GM23338 (cell line): ENCODE results near the gene ATF6. TPM values are rescaled to one million over a fixed set of nuclear protein-coding genes. Genes with fewer than 3 reads are reported as not detected.

Experiments
- ATAC-seq: fragments of 200-7000 bp; cut with Tn5 transposase; 3 replicates; pipeline ENCODE4 v1.9.1; 2020
- DNase-seq: peaks from one replicate; pipeline ENCODE4 v3.0.0-alpha.2; 2015; ENCODE audit warnings: low spot score
- H2AFZ ChIP-seq: fragments of 200-600 bp; sonication (generic); 2 replicates; pipeline ENCODE4 v1.8.0; 2016; ENCODE audit warnings: antibody characterized with exemption, mild to moderate bottlenecking, moderate library complexity
- H3F3A ChIP-seq: fragments of 200-600 bp; sonication (generic); replicated peaks from 2 replicates; pipeline ENCODE4 v1.8.0; 2017; ENCODE audit warnings: antibody characterized with exemption, mixed run types, low read depth
- H3K27ac ChIP-seq: fragments of 200-600 bp; sonication (generic); 2 replicates; pipeline ENCODE4 v1.6.1; 2016; ENCODE audit warnings: low read depth
- H3K27me3 ChIP-seq: fragments of 200-600 bp; sonication (generic); 2 replicates; pipeline ENCODE4 v1.8.0; 2016; ENCODE audit warnings: mild to moderate bottlenecking, mixed run types, moderate library complexity; ENCODE audit not compliant: insufficient read depth
- H3K36me3 ChIP-seq: fragments of 200-600 bp; sonication (generic); 2 replicates; pipeline ENCODE4 v1.8.0; 2016; ENCODE audit warnings: mild to moderate bottlenecking; ENCODE audit not compliant: insufficient read depth
- H3K4me1 ChIP-seq: fragments of 200-600 bp; sonication (generic); 2 replicates; pipeline ENCODE4 v1.8.0; 2016; ENCODE audit warnings: mild to moderate bottlenecking, moderate library complexity; ENCODE audit not compliant: insufficient read depth
- H3K4me2 ChIP-seq: fragments of 200-600 bp; sonication (generic); 2 replicates; pipeline ENCODE4 v1.7.1; 2017; ENCODE audit warnings: mixed run types
- H3K4me3 ChIP-seq: fragments of 200-600 bp; sonication (generic); 2 replicates; pipeline ENCODE4 v1.6.1; 2016; ENCODE audit warnings: mixed run types
- H3K79me2 ChIP-seq: fragments of 200-600 bp; sonication (generic); replicated peaks from 2 replicates; pipeline ENCODE4 v1.8.0; 2017; ENCODE audit warnings: mild to moderate bottlenecking; ENCODE audit not compliant: insufficient read depth
- H3K9me2 ChIP-seq: fragments of 200-600 bp; sonication (generic); 2 replicates; pipeline ENCODE4 v1.8.0; 2017; ENCODE audit not compliant: insufficient read depth
- H4K20me1 ChIP-seq: fragments of 200-600 bp; sonication (generic); replicated peaks from 2 replicates; pipeline ENCODE4 v1.8.0; 2017; ENCODE audit warnings: mild to moderate bottlenecking; ENCODE audit not compliant: insufficient read depth
- H3K27ac Mint-ChIP-seq: 2 replicates; pipeline ENCODE4 v1.8.0; 2020; ENCODE audit warnings: inconsistent platforms, mild to moderate bottlenecking, moderate library complexity, mixed read lengths
- H3K27me3 Mint-ChIP-seq: 3 replicates; pipeline ENCODE4 v1.8.0; 2022; ENCODE audit warnings: low read depth, mild to moderate bottlenecking, moderate library complexity, mixed read lengths, inconsistent platforms; ENCODE audit not compliant: insufficient read depth, poor library complexity
- H3K36me3 Mint-ChIP-seq: 3 replicates; pipeline ENCODE4 v1.8.0; 2021; ENCODE audit warnings: low read depth, mild to moderate bottlenecking, inconsistent platforms, moderate library complexity, mixed read lengths
- H3K4me1 Mint-ChIP-seq: 3 replicates; pipeline ENCODE4 v1.8.0; 2020; ENCODE audit warnings: mild to moderate bottlenecking, inconsistent platforms, mixed read lengths
- H3K4me3 Mint-ChIP-seq: 3 replicates; pipeline ENCODE4 v1.8.0; 2021; ENCODE audit warnings: moderate library complexity, mild to moderate bottlenecking, inconsistent platforms, mixed read lengths
- H3K9me3 Mint-ChIP-seq: 3 replicates; pipeline ENCODE4 v1.8.0; 2020; ENCODE audit warnings: moderate library complexity, mild to moderate bottlenecking, inconsistent platforms, mixed read lengths
- CREB1 ChIP-seq: fragments of 250-450 bp; sonication (Bioruptor Pico); IDR thresholded peaks from 2 replicates; pipeline ENCODE4 v1.5.0; 2020; ENCODE audit warnings: low read depth, mild to moderate bottlenecking, moderate library complexity
- EZH2 ChIP-seq: fragments of 200-600 bp; sonication (generic); IDR thresholded peaks from one replicate; pipeline ENCODE4 v1.8.0; 2017; ENCODE audit warnings: antibody characterized with exemption, mild to moderate bottlenecking, low read depth; ENCODE audit not compliant: unreplicated experiment
- EZH2phosphoT487 ChIP-seq: fragments of 200-600 bp; sonication (generic); IDR thresholded peaks from one replicate; pipeline ENCODE4 v1.8.1; 2018; ENCODE audit warnings: antibody characterized with exemption; ENCODE audit not compliant: unreplicated experiment
- JUNB ChIP-seq: IDR thresholded peaks from one replicate; pipeline ENCODE4 v1.6.1; 2016; ENCODE audit warnings: antibody characterized with exemption; ENCODE audit not compliant: unreplicated experiment
- NANOG ChIP-seq: IDR thresholded peaks from 2 replicates; pipeline ENCODE4 v1.6.1; 2016; ENCODE audit warnings: antibody characterized with exemption, borderline replicate concordance
- POLR2AphosphoS5 ChIP-seq: IDR thresholded peaks from 2 replicates; pipeline ENCODE4 v1.6.1; 2016; ENCODE audit warnings: antibody characterized with exemption, low read depth
- STAT1 ChIP-seq: IDR thresholded peaks from one replicate; pipeline ENCODE4 v1.6.1; 2016; ENCODE audit warnings: antibody characterized with exemption; ENCODE audit not compliant: unreplicated experiment
- ZNF114 ChIP-seq: fragments of 250-450 bp; sonication (Bioruptor Pico); IDR thresholded peaks from 2 replicates; pipeline ENCODE4 v1.5.0; 2020; ENCODE audit warnings: mild to moderate bottlenecking, moderate library complexity
- ZNF331 ChIP-seq: fragments of 250-450 bp; sonication (Bioruptor Pico); IDR thresholded peaks from 2 replicates; pipeline ENCODE4 v1.5.0; 2020; ENCODE audit warnings: low read depth, mild to moderate bottlenecking, moderate library complexity
- polyA plus RNA-seq: library from polyadenylated mRNA; unstranded; fragments of >200 nt; fragmentation: Nextera tagmentation; extraction: Ambion mirVana; gene quantifications from 2 replicates; pipeline ENCODE4 v1.2.1, GENCODE V29; 2016
- total RNA-seq: library from RNA; depleted of rRNA; stranded (reverse); fragments of >200 nt; shearing (Covaris generic); gene quantifications from 2 replicates; pipeline ENCODE4 v1.2.3, GENCODE V29; 2014
- TF ChIP-seq, protein P1 (sequence below), 2 experiments: fragments of 200-600 bp in 1 of 2; sonication (generic) in 1 of 2; conservative IDR thresholded peaks; 2 replicates each; pipeline versions ENCODE4 v1.5.1 to v1.6.1; 2016 to 2017; ENCODE audit warnings: antibody characterized with exemption in 2 of 2, low read depth in 2 of 2, mild to moderate bottlenecking in 2 of 2, moderate library complexity in 1 of 2
- TF ChIP-seq, protein P2 (sequence below): fragments of 250-450 bp; sonication (Bioruptor Pico); IDR thresholded peaks from 2 replicates; pipeline ENCODE4 v1.5.0; 2020; ENCODE audit warnings: mild to moderate bottlenecking, moderate library complexity
- TF ChIP-seq, protein P3 (sequence below): IDR thresholded peaks from 2 replicates; pipeline ENCODE4 v1.6.1; 2016; ENCODE audit warnings: antibody characterized with exemption

Gene ATF6
- total and polyA plus RNA-seq, 2 experiments from 2014 or later: 5.0 to 13.5 TPM

DNA sequence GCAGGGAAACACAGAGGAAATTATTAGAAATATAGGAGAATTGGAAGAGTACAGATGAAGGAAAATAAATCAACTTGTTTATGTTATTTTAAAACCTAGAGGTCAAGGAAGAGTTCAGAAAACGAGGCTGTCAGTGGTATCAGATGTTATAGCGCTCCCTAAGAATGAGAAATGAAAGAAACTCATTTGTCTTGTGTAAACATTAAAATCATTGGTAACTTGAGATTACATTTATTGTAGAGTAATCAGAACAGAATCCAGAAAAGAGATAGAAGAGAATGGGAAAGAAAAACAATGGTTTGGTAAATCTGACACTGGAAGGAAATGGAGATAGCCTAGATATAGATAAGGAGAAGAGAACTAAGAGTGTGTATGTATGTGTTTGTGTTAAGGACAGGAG is 106.4 kb downstream of the ATF6 start:
- no peak overlapping the region for H3K4me3 ChIP-seq
- no peak overlapping the region for H3K27ac ChIP-seq
- H3K4me3 Mint-ChIP-seq: no peak overlapping the region
- TF ChIP-seq ZNF114 (CRISPR knock-in tag) (no peak), CREB1 (CRISPR knock-in tag) (no peak), NANOG (no peak), STAT1 (no peak), ZNF331 (no peak), EZH2phosphoT487 (no peak), JUNB (no peak), EZH2 (no peak), POLR2AphosphoS5 (no peak)
- TF ChIP-seq, protein P1, sequence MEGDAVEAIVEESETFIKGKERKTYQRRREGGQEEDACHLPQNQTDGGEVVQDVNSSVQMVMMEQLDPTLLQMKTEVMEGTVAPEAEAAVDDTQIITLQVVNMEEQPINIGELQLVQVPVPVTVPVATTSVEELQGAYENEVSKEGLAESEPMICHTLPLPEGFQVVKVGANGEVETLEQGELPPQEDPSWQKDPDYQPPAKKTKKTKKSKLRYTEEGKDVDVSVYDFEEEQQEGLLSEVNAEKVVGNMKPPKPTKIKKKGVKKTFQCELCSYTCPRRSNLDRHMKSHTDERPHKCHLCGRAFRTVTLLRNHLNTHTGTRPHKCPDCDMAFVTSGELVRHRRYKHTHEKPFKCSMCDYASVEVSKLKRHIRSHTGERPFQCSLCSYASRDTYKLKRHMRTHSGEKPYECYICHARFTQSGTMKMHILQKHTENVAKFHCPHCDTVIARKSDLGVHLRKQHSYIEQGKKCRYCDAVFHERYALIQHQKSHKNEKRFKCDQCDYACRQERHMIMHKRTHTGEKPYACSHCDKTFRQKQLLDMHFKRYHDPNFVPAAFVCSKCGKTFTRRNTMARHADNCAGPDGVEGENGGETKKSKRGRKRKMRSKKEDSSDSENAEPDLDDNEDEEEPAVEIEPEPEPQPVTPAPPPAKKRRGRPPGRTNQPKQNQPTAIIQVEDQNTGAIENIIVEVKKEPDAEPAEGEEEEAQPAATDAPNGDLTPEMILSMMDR (conservative IDR thresholded peaks at IDR 0.05; ENCODE audit: low read depth in 2 of 2): no peak
- TF ChIP-seq, protein P2, sequence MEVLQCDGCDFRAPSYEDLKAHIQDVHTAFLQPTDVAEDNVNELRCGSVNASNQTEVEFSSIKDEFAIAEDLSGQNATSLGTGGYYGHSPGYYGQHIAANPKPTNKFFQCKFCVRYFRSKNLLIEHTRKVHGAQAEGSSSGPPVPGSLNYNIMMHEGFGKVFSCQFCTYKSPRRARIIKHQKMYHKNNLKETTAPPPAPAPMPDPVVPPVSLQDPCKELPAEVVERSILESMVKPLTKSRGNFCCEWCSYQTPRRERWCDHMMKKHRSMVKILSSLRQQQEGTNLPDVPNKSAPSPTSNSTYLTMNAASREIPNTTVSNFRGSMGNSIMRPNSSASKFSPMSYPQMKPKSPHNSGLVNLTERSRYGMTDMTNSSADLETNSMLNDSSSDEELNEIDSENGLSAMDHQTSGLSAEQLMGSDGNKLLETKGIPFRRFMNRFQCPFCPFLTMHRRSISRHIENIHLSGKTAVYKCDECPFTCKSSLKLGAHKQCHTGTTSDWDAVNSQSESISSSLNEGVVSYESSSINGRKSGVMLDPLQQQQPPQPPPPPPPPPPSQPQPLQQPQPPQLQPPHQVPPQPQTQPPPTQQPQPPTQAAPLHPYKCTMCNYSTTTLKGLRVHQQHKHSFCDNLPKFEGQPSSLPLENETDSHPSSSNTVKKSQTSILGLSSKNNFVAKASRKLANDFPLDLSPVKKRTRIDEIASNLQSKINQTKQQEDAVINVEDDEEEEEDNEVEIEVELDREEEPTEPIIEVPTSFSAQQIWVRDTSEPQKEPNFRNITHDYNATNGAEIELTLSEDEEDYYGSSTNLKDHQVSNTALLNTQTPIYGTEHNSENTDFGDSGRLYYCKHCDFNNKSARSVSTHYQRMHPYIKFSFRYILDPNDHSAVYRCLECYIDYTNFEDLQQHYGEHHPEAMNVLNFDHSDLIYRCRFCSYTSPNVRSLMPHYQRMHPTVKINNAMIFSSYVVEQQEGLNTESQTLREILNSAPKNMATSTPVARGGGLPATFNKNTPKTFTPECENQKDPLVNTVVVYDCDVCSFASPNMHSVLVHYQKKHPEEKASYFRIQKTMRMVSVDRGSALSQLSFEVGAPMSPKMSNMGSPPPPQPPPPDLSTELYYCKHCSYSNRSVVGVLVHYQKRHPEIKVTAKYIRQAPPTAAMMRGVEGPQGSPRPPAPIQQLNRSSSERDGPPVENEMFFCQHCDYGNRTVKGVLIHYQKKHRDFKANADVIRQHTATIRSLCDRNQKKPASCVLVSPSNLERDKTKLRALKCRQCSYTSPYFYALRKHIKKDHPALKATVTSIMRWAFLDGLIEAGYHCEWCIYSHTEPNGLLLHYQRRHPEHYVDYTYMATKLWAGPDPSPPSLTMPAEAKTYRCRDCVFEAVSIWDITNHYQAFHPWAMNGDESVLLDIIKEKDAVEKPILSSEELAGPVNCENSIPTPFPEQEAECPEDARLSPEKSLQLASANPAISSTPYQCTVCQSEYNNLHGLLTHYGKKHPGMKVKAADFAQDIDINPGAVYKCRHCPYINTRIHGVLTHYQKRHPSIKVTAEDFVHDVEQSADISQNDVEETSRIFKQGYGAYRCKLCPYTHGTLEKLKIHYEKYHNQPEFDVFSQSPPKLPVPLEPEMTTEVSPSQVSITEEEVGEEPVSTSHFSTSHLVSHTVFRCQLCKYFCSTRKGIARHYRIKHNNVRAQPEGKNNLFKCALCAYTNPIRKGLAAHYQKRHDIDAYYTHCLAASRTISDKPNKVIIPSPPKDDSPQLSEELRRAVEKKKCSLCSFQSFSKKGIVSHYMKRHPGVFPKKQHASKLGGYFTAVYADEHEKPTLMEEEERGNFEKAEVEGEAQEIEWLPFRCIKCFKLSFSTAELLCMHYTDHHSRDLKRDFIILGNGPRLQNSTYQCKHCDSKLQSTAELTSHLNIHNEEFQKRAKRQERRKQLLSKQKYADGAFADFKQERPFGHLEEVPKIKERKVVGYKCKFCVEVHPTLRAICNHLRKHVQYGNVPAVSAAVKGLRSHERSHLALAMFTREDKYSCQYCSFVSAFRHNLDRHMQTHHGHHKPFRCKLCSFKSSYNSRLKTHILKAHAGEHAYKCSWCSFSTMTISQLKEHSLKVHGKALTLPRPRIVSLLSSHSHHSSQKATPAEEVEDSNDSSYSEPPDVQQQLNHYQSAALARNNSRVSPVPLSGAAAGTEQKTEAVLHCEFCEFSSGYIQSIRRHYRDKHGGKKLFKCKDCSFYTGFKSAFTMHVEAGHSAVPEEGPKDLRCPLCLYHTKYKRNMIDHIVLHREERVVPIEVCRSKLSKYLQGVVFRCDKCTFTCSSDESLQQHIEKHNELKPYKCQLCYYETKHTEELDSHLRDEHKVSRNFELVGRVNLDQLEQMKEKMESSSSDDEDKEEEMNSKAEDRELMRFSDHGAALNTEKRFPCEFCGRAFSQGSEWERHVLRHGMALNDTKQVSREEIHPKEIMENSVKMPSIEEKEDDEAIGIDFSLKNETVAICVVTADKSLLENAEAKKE (CRISPR knock-in tag): no peak
- TF ChIP-seq, protein P3, sequence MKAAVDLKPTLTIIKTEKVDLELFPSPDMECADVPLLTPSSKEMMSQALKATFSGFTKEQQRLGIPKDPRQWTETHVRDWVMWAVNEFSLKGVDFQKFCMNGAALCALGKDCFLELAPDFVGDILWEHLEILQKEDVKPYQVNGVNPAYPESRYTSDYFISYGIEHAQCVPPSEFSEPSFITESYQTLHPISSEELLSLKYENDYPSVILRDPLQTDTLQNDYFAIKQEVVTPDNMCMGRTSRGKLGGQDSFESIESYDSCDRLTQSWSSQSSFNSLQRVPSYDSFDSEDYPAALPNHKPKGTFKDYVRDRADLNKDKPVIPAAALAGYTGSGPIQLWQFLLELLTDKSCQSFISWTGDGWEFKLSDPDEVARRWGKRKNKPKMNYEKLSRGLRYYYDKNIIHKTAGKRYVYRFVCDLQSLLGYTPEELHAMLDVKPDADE: no peak
- ATAC-seq (no peak), DNase-seq (no peak)
- H3K4me2 ChIP-seq: no peak overlapping the region
- no peaks in the 10 kb centered on the region for H3K27me3 Mint-ChIP-seq
- no peaks in the 10 kb centered on the region for H3K9me2 ChIP-seq
- H3K36me3 ChIP-seq: no peaks in the 10 kb centered on the region
- H3K4me1 Mint-ChIP-seq: no peaks in the 10 kb centered on the region
- no peaks in the 10 kb centered on the region for H3K27me3 ChIP-seq
- H3K27ac Mint-ChIP-seq: no peak overlapping the region
- H2AFZ ChIP-seq: no peak overlapping the region
- H3K9me3 Mint-ChIP-seq: no peaks in the 10 kb centered on the region
- H3K36me3 Mint-ChIP-seq: no peaks in the 10 kb centered on the region
- H4K20me1 ChIP-seq: no peaks in the 10 kb centered on the region
- H3K79me2 ChIP-seq: no peaks in the 10 kb centered on the region
- H3F3A ChIP-seq: no peaks in the 10 kb centered on the region
- H3K4me1 ChIP-seq: no peaks in the 10 kb centered on the region
